Measurements from ENCODE around the gene CADPS. TPM values are rescaled to one million over a fixed set of nuclear protein-coding genes. Genes with fewer than 3 reads are reported as not detected.

Gene CADPS
- total RNA-seq, 1 experiment from 2014 or later, result 7.0 TPM

GRCh38 chr3:62379321-62379798 is 495.9 kb downstream of the CADPS start:
- DNase-seq (ENCODE audit: low spot score) (peak; percentile 58), ATAC-seq (peak; percentile 6; the same call in 1 of the 2 replicates)
- H3K4me1 Mint-ChIP-seq, result peaks cover 42% of the 10 kb centered on the region
- H3K9me3 Mint-ChIP-seq, result no peaks in the 10 kb centered on the region
- POLR2A ChIA-PET, result no interaction called here
- H3K27ac Mint-ChIP-seq, result no peak overlapping the region
- TF ChIP-seq ATF2 (CRISPR knock-in tag; IDR thresholded peaks at IDR 0.05; ENCODE audit: borderline replicate concordance, low read depth), result no peak
- no peak for TF ChIP-seq JAZF1 (CRISPR knock-in tag; IDR thresholded peaks at IDR 0.05)
- TF ChIP-seq SP1 (CRISPR knock-in tag; conservative IDR thresholded peaks at IDR 0.05), result no peak
- TF ChIP-seq ZNF416 (CRISPR knock-in tag; IDR thresholded peaks at IDR 0.05), result no peak
- peaks cover 99% of the 10 kb centered on the region for H3K27me3 Mint-ChIP-seq (ENCODE audit: low read depth)
- H3K36me3 Mint-ChIP-seq, result no peaks in the 10 kb centered on the region; the same call in 1 of the 2 replicates
- CTCF ChIA-PET, result interaction anchor here (0.5 to 3.1 kb wide), 3 partner anchors 11 to 39 kb away, joined by 3 to 21 read pairs (median 7); no protein-coding TSS in a partner anchor
- peak overlapping the region; percentile 73 for H3K4me3 Mint-ChIP-seq

GRCh38 chr3:62378921-62379320 is 496.3 kb downstream of the CADPS start:
- CTCF ChIA-PET, result interaction anchor here (0.5 to 3.1 kb wide), 4 partner anchors 11 to 181 kb away, joined by 3 to 21 read pairs (median 5); no protein-coding TSS in a partner anchor

GRCh38 chr3:62378311-62378789 is 496.9 kb downstream of the CADPS start:
- Mint-ChIP-seq H3K36me3 (no peaks in the 10 kb centered on the region; the same call in 1 of the 2 replicates), H3K4me3 (peak overlapping the region; percentile 73), H3K27ac (no peak overlapping the region), H3K27me3 (ENCODE audit: low read depth) (peaks cover 100% of the 10 kb centered on the region), H3K9me3 (no peaks in the 10 kb centered on the region), H3K4me1 (peaks cover 50% of the 10 kb centered on the region)
- peak; percentile 68 for DNase-seq (ENCODE audit: low spot score)
- no peak for TF ChIP-seq OVOL2 (CRISPR knock-in tag; IDR thresholded peaks at IDR 0.05; ENCODE audit: borderline replicate concordance)
- no peak for TF ChIP-seq SMAD3 (CRISPR knock-in tag; IDR thresholded peaks at IDR 0.05; ENCODE audit: borderline replicate concordance)
- no peak for TF ChIP-seq NFE2L1 (CRISPR knock-in tag; IDR thresholded peaks at IDR 0.05)
- no peak for TF ChIP-seq ZNF263 (CRISPR knock-in tag; IDR thresholded peaks at IDR 0.05; ENCODE audit: low read depth)
- no peak for TF ChIP-seq ZNF423 (CRISPR knock-in tag; IDR thresholded peaks at IDR 0.05)
- no peak for TF ChIP-seq SOX15 (CRISPR knock-in tag; IDR thresholded peaks at IDR 0.05)
- TF ChIP-seq, protein P1, sequence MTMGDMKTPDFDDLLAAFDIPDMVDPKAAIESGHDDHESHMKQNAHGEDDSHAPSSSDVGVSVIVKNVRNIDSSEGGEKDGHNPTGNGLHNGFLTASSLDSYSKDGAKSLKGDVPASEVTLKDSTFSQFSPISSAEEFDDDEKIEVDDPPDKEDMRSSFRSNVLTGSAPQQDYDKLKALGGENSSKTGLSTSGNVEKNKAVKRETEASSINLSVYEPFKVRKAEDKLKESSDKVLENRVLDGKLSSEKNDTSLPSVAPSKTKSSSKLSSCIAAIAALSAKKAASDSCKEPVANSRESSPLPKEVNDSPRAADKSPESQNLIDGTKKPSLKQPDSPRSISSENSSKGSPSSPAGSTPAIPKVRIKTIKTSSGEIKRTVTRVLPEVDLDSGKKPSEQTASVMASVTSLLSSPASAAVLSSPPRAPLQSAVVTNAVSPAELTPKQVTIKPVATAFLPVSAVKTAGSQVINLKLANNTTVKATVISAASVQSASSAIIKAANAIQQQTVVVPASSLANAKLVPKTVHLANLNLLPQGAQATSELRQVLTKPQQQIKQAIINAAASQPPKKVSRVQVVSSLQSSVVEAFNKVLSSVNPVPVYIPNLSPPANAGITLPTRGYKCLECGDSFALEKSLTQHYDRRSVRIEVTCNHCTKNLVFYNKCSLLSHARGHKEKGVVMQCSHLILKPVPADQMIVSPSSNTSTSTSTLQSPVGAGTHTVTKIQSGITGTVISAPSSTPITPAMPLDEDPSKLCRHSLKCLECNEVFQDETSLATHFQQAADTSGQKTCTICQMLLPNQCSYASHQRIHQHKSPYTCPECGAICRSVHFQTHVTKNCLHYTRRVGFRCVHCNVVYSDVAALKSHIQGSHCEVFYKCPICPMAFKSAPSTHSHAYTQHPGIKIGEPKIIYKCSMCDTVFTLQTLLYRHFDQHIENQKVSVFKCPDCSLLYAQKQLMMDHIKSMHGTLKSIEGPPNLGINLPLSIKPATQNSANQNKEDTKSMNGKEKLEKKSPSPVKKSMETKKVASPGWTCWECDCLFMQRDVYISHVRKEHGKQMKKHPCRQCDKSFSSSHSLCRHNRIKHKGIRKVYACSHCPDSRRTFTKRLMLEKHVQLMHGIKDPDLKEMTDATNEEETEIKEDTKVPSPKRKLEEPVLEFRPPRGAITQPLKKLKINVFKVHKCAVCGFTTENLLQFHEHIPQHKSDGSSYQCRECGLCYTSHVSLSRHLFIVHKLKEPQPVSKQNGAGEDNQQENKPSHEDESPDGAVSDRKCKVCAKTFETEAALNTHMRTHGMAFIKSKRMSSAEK (CRISPR knock-in tag; IDR thresholded peaks at IDR 0.05; ENCODE audit: borderline replicate concordance), result no peak
- TF ChIP-seq, protein P2, sequence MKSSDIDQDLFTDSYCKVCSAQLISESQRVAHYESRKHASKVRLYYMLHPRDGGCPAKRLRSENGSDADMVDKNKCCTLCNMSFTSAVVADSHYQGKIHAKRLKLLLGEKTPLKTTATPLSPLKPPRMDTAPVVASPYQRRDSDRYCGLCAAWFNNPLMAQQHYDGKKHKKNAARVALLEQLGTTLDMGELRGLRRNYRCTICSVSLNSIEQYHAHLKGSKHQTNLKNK (CRISPR knock-in tag; IDR thresholded peaks at IDR 0.05), result no peak
- TF ChIP-seq SP1 (CRISPR knock-in tag; conservative IDR thresholded peaks at IDR 0.05), result no peak
- TF ChIP-seq USF2 (CRISPR knock-in tag; IDR thresholded peaks at IDR 0.05), result no peak
- no peak for TF ChIP-seq FOXK1 (CRISPR knock-in tag; IDR thresholded peaks at IDR 0.05)
- TF ChIP-seq ELF4 (CRISPR knock-in tag; IDR thresholded peaks at IDR 0.05; ENCODE audit: low read depth), result no peak
- no peak for TF ChIP-seq PREB (CRISPR knock-in tag; IDR thresholded peaks at IDR 0.05; ENCODE audit: borderline replicate concordance)
- TF ChIP-seq MXD4 (CRISPR knock-in tag; IDR thresholded peaks at IDR 0.05; ENCODE audit: borderline replicate concordance), result no peak
- POLR2A ChIA-PET, result no interaction called here
- peak; percentile 49 for ATAC-seq
- CTCF ChIA-PET, result interaction anchor here (1.2 to 3.1 kb wide), 3 partner anchors 10 to 181 kb away, joined by 3 to 21 read pairs (median 7); no protein-coding TSS in a partner anchor

More at GRCh38 chr3:62378921-62379320, 496.3 kb downstream of the CADPS start:
- Mint-ChIP-seq H3K4me3 (peak overlapping the region; percentile 73), H3K9me3 (no peaks in the 10 kb centered on the region), H3K27me3 (ENCODE audit: low read depth) (peaks cover 100% of the 10 kb centered on the region), H3K4me1 (peaks cover 46% of the 10 kb centered on the region), H3K27ac (no peak overlapping the region), H3K36me3 (no peaks in the 10 kb centered on the region; the same call in 1 of the 2 replicates)
- no peak for TF ChIP-seq SOX15 (CRISPR knock-in tag; IDR thresholded peaks at IDR 0.05)
- TF ChIP-seq, protein P3, sequence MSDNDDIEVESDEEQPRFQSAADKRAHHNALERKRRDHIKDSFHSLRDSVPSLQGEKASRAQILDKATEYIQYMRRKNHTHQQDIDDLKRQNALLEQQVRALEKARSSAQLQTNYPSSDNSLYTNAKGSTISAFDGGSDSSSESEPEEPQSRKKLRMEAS (CRISPR knock-in tag; IDR thresholded peaks at IDR 0.05), result no peak
- DNase-seq (ENCODE audit: low spot score) (no peak), ATAC-seq (no peak)
- POLR2A ChIA-PET, result no interaction called here
